NCI-H524 (cell line): ENCODE results near the gene EPHX1.
"Not testable (repeated sequence)": the region's sequence is repeated elsewhere in the genome, so short reads cannot be mapped to it uniquely, and the experiment has no call there.

Source experiments
- DNase-seq, 2 experiments: peaks; one replicate each; lab custom pipeline; 2025; lab: John Stamatoyannopoulos, UW

Gene EPHX1

GRCh38 chr1:225809842-225810578 lies at the start of gene EPHX1:
EPHX1 (plus strand) TSS chr1:225810124; CDS start chr1:225828730, 18,606 bp downstream.
- DNase-seq: peak; percentile 51 to 73

GRCh38 chr1:225760531-225760930 lies 49.4 kb upstream of the EPHX1 start:
- DNase-seq: no peak

- not testable (repeated sequence) for DNase-seq
Measured at GRCh38 chr1:225761395-225761794, 48.5 kb upstream of the EPHX1 start.

- DNase-seq: peak; percentile 28 to 80
Measured at GRCh38 chr1:225762002-225762441, 47.9 kb upstream of the EPHX1 start.

GRCh38 chr1:225762444-225762843 lies 47.5 kb upstream of the EPHX1 start:
- no peak for DNase-seq

GRCh38 chr1:225763716-225764548 lies 46.0 kb upstream of the EPHX1 start:
- DNase-seq: peak; percentile 24 to 62

GRCh38 chr1:225765982-225766674 lies 43.8 kb upstream of the EPHX1 start:
- no peak for DNase-seq

GRCh38 chr1:225766967-225767633 lies 42.8 kb upstream of the EPHX1 start:
- DNase-seq: peak; percentile 67 to 88

- peak in 1 of 2 experiments; percentile 49 for DNase-seq
Measured at GRCh38 chr1:225767634-225768540, 42.0 kb upstream of the EPHX1 start.

GRCh38 chr1:225768662-225769426 lies 41.1 kb upstream of the EPHX1 start:
- DNase-seq: peak; percentile 81 to 92

- DNase-seq: peak in 1 of 2 experiments; percentile 8
Measured at GRCh38 chr1:225769687-225770086, 40.2 kb upstream of the EPHX1 start.

GRCh38 chr1:225770561-225771248 lies 39.2 kb upstream of the EPHX1 start:
- no peak for DNase-seq

- DNase-seq: no peak
Measured at GRCh38 chr1:225771661-225772322, 38.1 kb upstream of the EPHX1 start.

GRCh38 chr1:225772323-225772768 lies 37.6 kb upstream of the EPHX1 start:
- DNase-seq: peak; percentile 69 to 88

- DNase-seq: no peak
Measured at GRCh38 chr1:225772848-225773247, 37.1 kb upstream of the EPHX1 start.

- DNase-seq: no peak
Measured at GRCh38 chr1:225774281-225775147, 35.4 kb upstream of the EPHX1 start.

- DNase-seq: no peak
Measured at GRCh38 chr1:225776294-225776693, 33.6 kb upstream of the EPHX1 start.
